Endothelial cell (in vitro differentiated cells): Measurements from ENCODE around the gene COL26A1. TPM values are rescaled to one million over a fixed set of nuclear protein-coding genes. Genes with fewer than 3 reads are reported as not detected.
A peak's percentile ranks its signal among the peaks of the same experiment; 100 is the strongest.

Source experiments
- DNase-seq: peaks from one replicate; pipeline ENCODE4 v3.0.0; 2021; ENCODE audit warnings: low spot score
- H3K27ac Mint-ChIP-seq: one replicate; pipeline ENCODE4 v1.8.0; 2021; ENCODE audit warnings: mixed read lengths, inconsistent platforms; ENCODE audit not compliant: unreplicated experiment
- H3K27me3 Mint-ChIP-seq: one replicate; pipeline ENCODE4 v1.8.0; 2021; ENCODE audit warnings: mild to moderate bottlenecking, moderate library complexity, mixed read lengths, inconsistent platforms; ENCODE audit not compliant: unreplicated experiment
- H3K36me3 Mint-ChIP-seq: one replicate; pipeline ENCODE4 v1.8.0; 2021; ENCODE audit warnings: mild to moderate bottlenecking, low read depth, mixed read lengths, inconsistent platforms; ENCODE audit not compliant: unreplicated experiment
- H3K4me1 Mint-ChIP-seq: one replicate; pipeline ENCODE4 v1.8.0; 2021; ENCODE audit warnings: mild to moderate bottlenecking, mixed read lengths, inconsistent platforms; ENCODE audit not compliant: unreplicated experiment
- H3K4me3 Mint-ChIP-seq: one replicate; pipeline ENCODE4 v1.8.0; 2021; ENCODE audit warnings: mild to moderate bottlenecking, mixed read lengths, inconsistent platforms; ENCODE audit not compliant: unreplicated experiment
- H3K9me3 Mint-ChIP-seq: one replicate; pipeline ENCODE4 v1.8.0; 2021; ENCODE audit warnings: mixed read lengths, inconsistent platforms; ENCODE audit not compliant: unreplicated experiment
- CTCF ChIP-seq: fragments of 200-600 bp; sonication (generic); IDR thresholded peaks from one replicate; pipeline ENCODE4 v1.5.0; 2021; ENCODE audit warnings: antibody characterized with exemption; ENCODE audit not compliant: unreplicated experiment
- total RNA-seq: library from RNA; stranded (reverse); fragmentation: NEBNext Ultra II Directional; extraction: Animal tissue kit (Norgen Biotek cat#: 25700); gene quantifications from one replicate; pipeline ENCODE4 v1.2.1, GENCODE V29; 2021; ENCODE audit not compliant: unreplicated experiment

COL26A1 gene
- total RNA-seq, 1 donor from 2014 or later = 6.1 TPM

DNA sequence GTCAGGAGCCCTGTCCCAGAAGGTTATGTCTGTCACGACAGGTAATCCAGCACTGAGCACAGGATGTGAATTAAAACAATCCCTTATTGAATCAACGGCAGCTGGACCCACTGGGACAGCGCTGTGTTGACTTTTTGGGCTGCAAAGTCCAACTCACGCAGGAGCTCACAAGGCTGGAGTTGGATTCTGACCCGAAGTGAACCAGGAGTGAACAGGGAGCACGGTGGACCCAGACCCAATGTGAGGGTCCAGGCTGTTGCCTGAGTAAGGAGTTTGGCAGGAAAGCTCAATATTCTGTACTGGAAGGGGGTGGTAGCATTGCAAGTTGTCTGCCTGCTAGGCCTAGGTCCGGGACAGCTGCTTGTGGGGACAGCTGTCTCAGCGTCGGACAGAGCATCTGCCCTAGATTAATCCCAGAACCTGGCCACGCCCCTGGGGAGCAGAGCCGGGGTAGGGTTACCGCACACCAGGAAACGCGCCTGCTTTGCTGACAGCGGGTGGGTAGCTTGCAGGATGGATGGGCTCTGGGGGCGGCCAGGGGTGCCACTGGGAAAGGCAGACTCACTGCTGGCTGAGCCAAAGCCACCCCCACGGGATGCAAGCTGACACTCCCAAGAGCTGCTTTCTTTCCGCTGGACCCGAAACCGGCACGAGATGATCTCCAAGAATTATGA lies 24.0 kb downstream of the COL26A1 start:
- H3K27ac Mint-ChIP-seq = no peak overlapping the region
- H3K9me3 Mint-ChIP-seq = no peaks in the 10 kb centered on the region
- DNase-seq = no peak
- H3K4me1 Mint-ChIP-seq = peaks cover 7% of the 10 kb centered on the region
- peaks cover under 1% of the 10 kb centered on the region for H3K27me3 Mint-ChIP-seq
- H3K4me3 Mint-ChIP-seq = no peak overlapping the region
- TF ChIP-seq CTCF = no peak
- H3K36me3 Mint-ChIP-seq = no peaks in the 10 kb centered on the region

GRCh38 chr7:101390901-101391301 lies 28.2 kb downstream of the COL26A1 start:
- Mint-ChIP-seq H3K4me3 (no peak overlapping the region), H3K4me1 (peaks cover 9% of the 10 kb centered on the region), H3K36me3 (no peaks in the 10 kb centered on the region), H3K27me3 (peaks cover 1% of the 10 kb centered on the region), H3K27ac (peak overlapping the region; percentile 93), H3K9me3 (no peaks in the 10 kb centered on the region)
- DNase-seq = peak; percentile 56
- no peak for TF ChIP-seq CTCF

DNA sequence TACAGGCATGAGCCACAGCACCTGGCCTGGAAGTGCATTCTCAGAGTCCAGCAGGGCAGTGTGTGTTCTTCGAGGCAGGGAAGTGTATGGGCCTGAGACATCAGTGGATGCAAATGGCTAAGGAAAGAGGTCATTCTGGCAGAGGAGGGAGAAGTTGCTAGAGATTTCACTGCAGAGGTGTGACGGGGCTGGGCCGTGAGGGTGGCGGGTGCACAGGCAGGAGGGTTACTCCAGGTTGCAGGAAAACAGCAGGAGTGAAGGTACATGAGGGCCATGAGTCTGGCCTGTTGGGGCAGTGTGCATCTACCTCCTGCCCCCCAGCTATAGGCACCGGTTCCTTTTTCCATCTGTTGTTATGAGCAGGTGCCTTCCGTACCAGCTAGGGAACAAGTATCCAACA lies 29.3 kb downstream of the COL26A1 start:
- Mint-ChIP-seq H3K27ac (no peak overlapping the region), H3K4me1 (peaks cover 9% of the 10 kb centered on the region), H3K9me3 (no peaks in the 10 kb centered on the region), H3K36me3 (no peaks in the 10 kb centered on the region), H3K4me3 (no peak overlapping the region), H3K27me3 (peaks cover 5% of the 10 kb centered on the region)
- no peak for DNase-seq
- TF ChIP-seq CTCF = no peak

- H3K4me1 Mint-ChIP-seq = peaks cover 9% of the 10 kb centered on the region
Measured at GRCh38 chr7:101393865-101394264, 31.2 kb downstream of the COL26A1 start.

More at GRCh38 chr7:101393865-101394264, 31.2 kb downstream of the COL26A1 start:
- Mint-ChIP-seq H3K4me3 (no peak overlapping the region), H3K9me3 (no peaks in the 10 kb centered on the region), H3K27ac (no peak overlapping the region), H3K36me3 (no peaks in the 10 kb centered on the region), H3K27me3 (peaks cover 11% of the 10 kb centered on the region)
- DNase-seq = no peak
- TF ChIP-seq CTCF = no peak
